ENCODE data around the gene DYNC1I1. TPM values are rescaled to one million over a fixed set of nuclear protein-coding genes. Genes with fewer than 3 reads are reported as not detected.

DYNC1I1 gene
- total and polyA plus RNA-seq, 2 donors (not counting 3 experiments of a cell fraction or from before 2014, with no cell fraction given) = 1.8 to 3.6 TPM

- CTCF ChIA-PET = no interaction called here
- H3K36me3 ChIP-seq (ENCODE audit: control insufficient read depth in 2 of 2, extremely low read depth in 1 of 2, insufficient read depth in 2 of 2, low read length in 2 of 2) = no peaks in the 10 kb centered on the region
- DNase-seq (ENCODE audit: low read depth, low spot score) (no peak), FAIRE-seq (no peak)
- H2AFZ ChIP-seq (ENCODE audit: low read depth, low read length) = no peak overlapping the region
- H3K27ac ChIP-seq (ENCODE audit: insufficient read depth, low read depth, low read length) = no peak overlapping the region
- H4K20me1 ChIP-seq (replicated peaks; ENCODE audit: control insufficient read depth, extremely low read depth, insufficient read depth, low read length) = no peaks in the 10 kb centered on the region
- H3K79me2 ChIP-seq (ENCODE audit: control insufficient read depth, insufficient read depth, low read length) = no peaks in the 10 kb centered on the region
- H3K4me1 ChIP-seq (ENCODE audit: control insufficient read depth, extremely low read depth, insufficient read depth, low read length) = peaks cover 14% of the 10 kb centered on the region
- no peak overlapping the region for H3K4me2 ChIP-seq (ENCODE audit: insufficient read depth, low read length)
- no peaks in the 10 kb centered on the region for H3K9me1 ChIP-seq (replicated peaks; ENCODE audit: control insufficient read depth, extremely low read depth, insufficient read depth, low read length)
- no peaks in the 10 kb centered on the region for H3K27me3 ChIP-seq (ENCODE audit: control insufficient read depth in 2 of 2, insufficient read depth in 2 of 2, low read length in 2 of 2)
- TF ChIP-seq GATA2 (IDR thresholded peaks at IDR 0.05; ENCODE audit: insufficient read depth, insufficient read length, low read depth, low read length) (no peak), MYC (IDR thresholded peaks at IDR 0.05; ENCODE audit: low read depth, low read length) (no peak), JUN (IDR thresholded peaks at IDR 0.05; ENCODE audit: borderline replicate concordance, insufficient read depth, insufficient read length, low read depth) (no peak), EZH2 (IDR thresholded peaks at IDR 0.05; ENCODE audit: borderline replicate concordance, low read depth, low read length, severe bottlenecking) (no peak)
- TF ChIP-seq, protein P1, sequence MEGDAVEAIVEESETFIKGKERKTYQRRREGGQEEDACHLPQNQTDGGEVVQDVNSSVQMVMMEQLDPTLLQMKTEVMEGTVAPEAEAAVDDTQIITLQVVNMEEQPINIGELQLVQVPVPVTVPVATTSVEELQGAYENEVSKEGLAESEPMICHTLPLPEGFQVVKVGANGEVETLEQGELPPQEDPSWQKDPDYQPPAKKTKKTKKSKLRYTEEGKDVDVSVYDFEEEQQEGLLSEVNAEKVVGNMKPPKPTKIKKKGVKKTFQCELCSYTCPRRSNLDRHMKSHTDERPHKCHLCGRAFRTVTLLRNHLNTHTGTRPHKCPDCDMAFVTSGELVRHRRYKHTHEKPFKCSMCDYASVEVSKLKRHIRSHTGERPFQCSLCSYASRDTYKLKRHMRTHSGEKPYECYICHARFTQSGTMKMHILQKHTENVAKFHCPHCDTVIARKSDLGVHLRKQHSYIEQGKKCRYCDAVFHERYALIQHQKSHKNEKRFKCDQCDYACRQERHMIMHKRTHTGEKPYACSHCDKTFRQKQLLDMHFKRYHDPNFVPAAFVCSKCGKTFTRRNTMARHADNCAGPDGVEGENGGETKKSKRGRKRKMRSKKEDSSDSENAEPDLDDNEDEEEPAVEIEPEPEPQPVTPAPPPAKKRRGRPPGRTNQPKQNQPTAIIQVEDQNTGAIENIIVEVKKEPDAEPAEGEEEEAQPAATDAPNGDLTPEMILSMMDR (IDR thresholded peaks at IDR 0.05; ENCODE audit: extremely low read depth in 1 of 2, insufficient read depth in 1 of 2, low read depth in 1 of 2, low read length in 2 of 2) = no peak
- no peak overlapping the region for H3K9ac ChIP-seq (replicated peaks; ENCODE audit: extremely low read depth, insufficient read depth, low read length)
- no peak overlapping the region for H3K4me3 ChIP-seq (replicated peaks in 1 of 3; ENCODE audit: insufficient read depth in 1 of 3, low read depth in 1 of 3, low read length in 3 of 3)
- H3K9me3 ChIP-seq (replicated peaks; ENCODE audit: control insufficient read depth, insufficient read depth, low read length) = no peaks in the 10 kb centered on the region
- no TSS peak for BruUV-seq (replicated peaks)
- intact Hi-C loops (cut with micrococcal nuclease) (no loop called here), dilution Hi-C loops (cut with MboI; ENCODE audit: extremely low pct_ligation_motif_present, low sequenced_read_pairs) (no loop called here)
- POLR2A ChIA-PET = no interaction called here
Observed at GRCh38 chr7:95989301-95989700, 216.9 kb downstream of the DYNC1I1 start.

DNA sequence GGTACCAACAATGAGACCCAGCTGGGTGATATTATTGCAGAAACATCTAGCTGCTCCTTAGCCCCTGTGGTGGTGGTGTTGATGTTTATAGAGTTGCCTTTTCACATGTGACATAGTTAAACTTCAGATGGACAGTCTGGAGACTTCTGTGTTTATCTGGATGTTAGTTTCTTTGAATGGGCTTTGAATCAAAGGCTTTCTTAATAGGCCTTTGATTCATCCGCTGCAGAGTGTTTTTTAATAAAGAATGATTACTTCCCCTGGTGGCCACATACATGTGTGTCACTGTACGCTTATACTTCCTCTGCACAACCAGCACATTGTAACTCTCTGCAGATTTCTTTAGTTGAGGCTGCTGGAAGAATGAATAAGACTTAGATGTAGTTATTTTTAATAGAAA lies 221.0 kb downstream of the DYNC1I1 start:
- ChIA-PET POLR2A (no interaction called here), CTCF (no interaction called here)
- no TSS peak for BruUV-seq (replicated peaks)
- Histone ChIP-seq H3K36me3 (ENCODE audit: control insufficient read depth in 2 of 2, extremely low read depth in 1 of 2, insufficient read depth in 2 of 2, low read length in 2 of 2) (no peaks in the 10 kb centered on the region), H3K27ac (ENCODE audit: insufficient read depth, low read depth, low read length) (no peak overlapping the region), H3K4me1 (ENCODE audit: control insufficient read depth, extremely low read depth, insufficient read depth, low read length) (peaks cover 3% of the 10 kb centered on the region), H3K4me3 (replicated peaks in 1 of 3; ENCODE audit: insufficient read depth in 1 of 3, low read depth in 1 of 3, low read length in 3 of 3) (no peak overlapping the region), H3K79me2 (ENCODE audit: control insufficient read depth, insufficient read depth, low read length) (no peaks in the 10 kb centered on the region), H2AFZ (ENCODE audit: low read depth, low read length) (no peak overlapping the region), H3K9me1 (replicated peaks; ENCODE audit: control insufficient read depth, extremely low read depth, insufficient read depth, low read length) (no peaks in the 10 kb centered on the region), H3K27me3 (ENCODE audit: control insufficient read depth in 2 of 2, insufficient read depth in 2 of 2, low read length in 2 of 2) (no peaks in the 10 kb centered on the region), H3K4me2 (ENCODE audit: insufficient read depth, low read length) (no peak overlapping the region), H3K9ac (replicated peaks; ENCODE audit: extremely low read depth, insufficient read depth, low read length) (no peak overlapping the region), H3K9me3 (replicated peaks; ENCODE audit: control insufficient read depth, insufficient read depth, low read length) (no peaks in the 10 kb centered on the region), H4K20me1 (replicated peaks; ENCODE audit: control insufficient read depth, extremely low read depth, insufficient read depth, low read length) (no peaks in the 10 kb centered on the region)
- no peak for DNase-seq (ENCODE audit: low read depth, low spot score)
- no peak for FAIRE-seq
- TF ChIP-seq POLR2A (IDR thresholded peaks at IDR 0.05; ENCODE audit: low read depth, low read length) = no peak
- no peak for TF ChIP-seq POLR2AphosphoS5 (IDR thresholded peaks at IDR 0.05; ENCODE audit: insufficient read depth, low read depth, low read length)
- no peak for TF ChIP-seq FOS (IDR thresholded peaks at IDR 0.05; ENCODE audit: borderline replicate concordance, insufficient read depth, low read length)
- TF ChIP-seq JUN (IDR thresholded peaks at IDR 0.05; ENCODE audit: borderline replicate concordance, insufficient read depth, insufficient read length, low read depth) = no peak
- TF ChIP-seq, protein P1 (IDR thresholded peaks at IDR 0.05; ENCODE audit: extremely low read depth in 1 of 2, insufficient read depth in 1 of 2, low read depth in 1 of 2, low read length in 2 of 2) = no peak
- TF ChIP-seq MYC (IDR thresholded peaks at IDR 0.05; ENCODE audit: low read depth, low read length) = no peak
- TF ChIP-seq MAX (IDR thresholded peaks at IDR 0.05; ENCODE audit: insufficient read depth, insufficient read length) = no peak
- dilution Hi-C loops (cut with MboI; ENCODE audit: extremely low pct_ligation_motif_present, low sequenced_read_pairs) = no loop called here
- intact Hi-C loops (cut with micrococcal nuclease) = no loop called here
